Measurements from ENCODE around the gene BAIAP2.

DNA sequence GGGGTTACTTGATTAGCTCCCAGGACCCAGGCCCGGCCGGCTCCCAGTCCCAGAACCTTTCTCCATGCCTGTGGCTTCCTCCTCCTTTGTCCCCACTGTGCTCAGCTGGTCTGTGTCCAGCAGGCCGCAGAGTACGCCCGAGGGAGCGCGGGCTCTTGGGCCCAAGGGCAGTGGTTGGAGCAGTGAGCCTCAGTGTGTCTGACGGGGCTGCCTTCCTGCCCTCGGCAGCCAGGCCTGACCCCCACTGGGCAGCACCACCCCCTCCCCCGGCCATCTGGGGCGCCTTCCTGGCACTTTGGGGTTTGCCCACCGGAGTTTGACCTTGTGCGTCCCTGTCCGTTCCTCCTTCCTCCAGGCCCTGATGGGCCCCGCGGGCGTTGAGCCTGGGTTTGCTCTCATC is 67.9 kb downstream of the BAIAP2 start:
- TF ChIP-seq POLR2A (IDR thresholded peaks at IDR 0.05) = no peak
- TF ChIP-seq, protein P1, sequence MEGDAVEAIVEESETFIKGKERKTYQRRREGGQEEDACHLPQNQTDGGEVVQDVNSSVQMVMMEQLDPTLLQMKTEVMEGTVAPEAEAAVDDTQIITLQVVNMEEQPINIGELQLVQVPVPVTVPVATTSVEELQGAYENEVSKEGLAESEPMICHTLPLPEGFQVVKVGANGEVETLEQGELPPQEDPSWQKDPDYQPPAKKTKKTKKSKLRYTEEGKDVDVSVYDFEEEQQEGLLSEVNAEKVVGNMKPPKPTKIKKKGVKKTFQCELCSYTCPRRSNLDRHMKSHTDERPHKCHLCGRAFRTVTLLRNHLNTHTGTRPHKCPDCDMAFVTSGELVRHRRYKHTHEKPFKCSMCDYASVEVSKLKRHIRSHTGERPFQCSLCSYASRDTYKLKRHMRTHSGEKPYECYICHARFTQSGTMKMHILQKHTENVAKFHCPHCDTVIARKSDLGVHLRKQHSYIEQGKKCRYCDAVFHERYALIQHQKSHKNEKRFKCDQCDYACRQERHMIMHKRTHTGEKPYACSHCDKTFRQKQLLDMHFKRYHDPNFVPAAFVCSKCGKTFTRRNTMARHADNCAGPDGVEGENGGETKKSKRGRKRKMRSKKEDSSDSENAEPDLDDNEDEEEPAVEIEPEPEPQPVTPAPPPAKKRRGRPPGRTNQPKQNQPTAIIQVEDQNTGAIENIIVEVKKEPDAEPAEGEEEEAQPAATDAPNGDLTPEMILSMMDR (IDR thresholded peaks at IDR 0.05) = no peak
- no peak for TF ChIP-seq POLR2AphosphoS5 (IDR thresholded peaks at IDR 0.05)
